ENCODE measurements around the gene MIEF1. TPM values are rescaled to one million over a fixed set of nuclear protein-coding genes. Genes with fewer than 3 reads are reported as not detected.

MIEF1 gene
- total and polyA plus RNA-seq, 2 of the 8 experiments (the other 6 are each of a cell fraction or from before 2014, with no cell fraction given) = 16.8 to 32.7 TPM

DNA sequence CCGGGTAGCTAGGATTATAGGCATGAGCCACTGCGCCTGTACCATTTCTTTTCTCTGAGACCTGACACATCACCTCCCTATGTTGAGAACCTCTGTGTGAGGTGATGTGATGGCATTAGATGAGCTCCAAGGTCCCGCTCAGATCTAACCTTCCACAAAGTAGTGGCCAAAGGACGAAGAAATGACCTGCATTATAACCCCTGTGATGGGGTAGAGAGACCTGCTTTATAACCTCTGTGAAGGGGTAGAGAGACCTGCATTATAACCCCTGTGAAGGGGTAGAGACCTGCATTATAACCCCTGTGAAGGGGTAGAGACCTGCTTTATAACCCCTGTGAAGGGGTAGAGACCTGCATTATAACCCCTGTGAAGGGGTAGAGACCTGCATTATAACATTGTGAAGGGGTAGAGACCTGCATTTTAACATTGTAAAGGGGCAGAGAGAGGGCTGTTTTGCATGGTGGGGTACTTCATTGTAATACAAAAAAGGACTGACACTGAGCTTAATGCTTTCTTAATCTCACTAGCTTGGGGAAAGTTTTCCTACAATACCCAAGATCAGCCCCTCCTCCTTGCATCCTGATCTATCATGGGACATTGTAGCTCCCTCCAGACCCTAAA lies 8.5 kb downstream of the MIEF1 start (continued):
- peak; percentile 94 for TF ChIP-seq EGR1 (IDR thresholded peaks at IDR 0.05; ENCODE audit: borderline replicate concordance, low read depth, low read length)
- no peak for TF ChIP-seq MAFK (IDR thresholded peaks at IDR 0.05; ENCODE audit: low read depth, low read length)
- TF ChIP-seq YY1 (IDR thresholded peaks at IDR 0.05; ENCODE audit: low read depth, low read length) = no peak
- TF ChIP-seq SP1 (IDR thresholded peaks at IDR 0.05; ENCODE audit: low read depth, low read length) = peak; percentile 89
- TF ChIP-seq KDM1A (IDR thresholded peaks at IDR 0.05; ENCODE audit: borderline replicate concordance, low read length) = peak; percentile 71; the same call in 1 of the 2 replicates
- TF ChIP-seq, protein P1, sequence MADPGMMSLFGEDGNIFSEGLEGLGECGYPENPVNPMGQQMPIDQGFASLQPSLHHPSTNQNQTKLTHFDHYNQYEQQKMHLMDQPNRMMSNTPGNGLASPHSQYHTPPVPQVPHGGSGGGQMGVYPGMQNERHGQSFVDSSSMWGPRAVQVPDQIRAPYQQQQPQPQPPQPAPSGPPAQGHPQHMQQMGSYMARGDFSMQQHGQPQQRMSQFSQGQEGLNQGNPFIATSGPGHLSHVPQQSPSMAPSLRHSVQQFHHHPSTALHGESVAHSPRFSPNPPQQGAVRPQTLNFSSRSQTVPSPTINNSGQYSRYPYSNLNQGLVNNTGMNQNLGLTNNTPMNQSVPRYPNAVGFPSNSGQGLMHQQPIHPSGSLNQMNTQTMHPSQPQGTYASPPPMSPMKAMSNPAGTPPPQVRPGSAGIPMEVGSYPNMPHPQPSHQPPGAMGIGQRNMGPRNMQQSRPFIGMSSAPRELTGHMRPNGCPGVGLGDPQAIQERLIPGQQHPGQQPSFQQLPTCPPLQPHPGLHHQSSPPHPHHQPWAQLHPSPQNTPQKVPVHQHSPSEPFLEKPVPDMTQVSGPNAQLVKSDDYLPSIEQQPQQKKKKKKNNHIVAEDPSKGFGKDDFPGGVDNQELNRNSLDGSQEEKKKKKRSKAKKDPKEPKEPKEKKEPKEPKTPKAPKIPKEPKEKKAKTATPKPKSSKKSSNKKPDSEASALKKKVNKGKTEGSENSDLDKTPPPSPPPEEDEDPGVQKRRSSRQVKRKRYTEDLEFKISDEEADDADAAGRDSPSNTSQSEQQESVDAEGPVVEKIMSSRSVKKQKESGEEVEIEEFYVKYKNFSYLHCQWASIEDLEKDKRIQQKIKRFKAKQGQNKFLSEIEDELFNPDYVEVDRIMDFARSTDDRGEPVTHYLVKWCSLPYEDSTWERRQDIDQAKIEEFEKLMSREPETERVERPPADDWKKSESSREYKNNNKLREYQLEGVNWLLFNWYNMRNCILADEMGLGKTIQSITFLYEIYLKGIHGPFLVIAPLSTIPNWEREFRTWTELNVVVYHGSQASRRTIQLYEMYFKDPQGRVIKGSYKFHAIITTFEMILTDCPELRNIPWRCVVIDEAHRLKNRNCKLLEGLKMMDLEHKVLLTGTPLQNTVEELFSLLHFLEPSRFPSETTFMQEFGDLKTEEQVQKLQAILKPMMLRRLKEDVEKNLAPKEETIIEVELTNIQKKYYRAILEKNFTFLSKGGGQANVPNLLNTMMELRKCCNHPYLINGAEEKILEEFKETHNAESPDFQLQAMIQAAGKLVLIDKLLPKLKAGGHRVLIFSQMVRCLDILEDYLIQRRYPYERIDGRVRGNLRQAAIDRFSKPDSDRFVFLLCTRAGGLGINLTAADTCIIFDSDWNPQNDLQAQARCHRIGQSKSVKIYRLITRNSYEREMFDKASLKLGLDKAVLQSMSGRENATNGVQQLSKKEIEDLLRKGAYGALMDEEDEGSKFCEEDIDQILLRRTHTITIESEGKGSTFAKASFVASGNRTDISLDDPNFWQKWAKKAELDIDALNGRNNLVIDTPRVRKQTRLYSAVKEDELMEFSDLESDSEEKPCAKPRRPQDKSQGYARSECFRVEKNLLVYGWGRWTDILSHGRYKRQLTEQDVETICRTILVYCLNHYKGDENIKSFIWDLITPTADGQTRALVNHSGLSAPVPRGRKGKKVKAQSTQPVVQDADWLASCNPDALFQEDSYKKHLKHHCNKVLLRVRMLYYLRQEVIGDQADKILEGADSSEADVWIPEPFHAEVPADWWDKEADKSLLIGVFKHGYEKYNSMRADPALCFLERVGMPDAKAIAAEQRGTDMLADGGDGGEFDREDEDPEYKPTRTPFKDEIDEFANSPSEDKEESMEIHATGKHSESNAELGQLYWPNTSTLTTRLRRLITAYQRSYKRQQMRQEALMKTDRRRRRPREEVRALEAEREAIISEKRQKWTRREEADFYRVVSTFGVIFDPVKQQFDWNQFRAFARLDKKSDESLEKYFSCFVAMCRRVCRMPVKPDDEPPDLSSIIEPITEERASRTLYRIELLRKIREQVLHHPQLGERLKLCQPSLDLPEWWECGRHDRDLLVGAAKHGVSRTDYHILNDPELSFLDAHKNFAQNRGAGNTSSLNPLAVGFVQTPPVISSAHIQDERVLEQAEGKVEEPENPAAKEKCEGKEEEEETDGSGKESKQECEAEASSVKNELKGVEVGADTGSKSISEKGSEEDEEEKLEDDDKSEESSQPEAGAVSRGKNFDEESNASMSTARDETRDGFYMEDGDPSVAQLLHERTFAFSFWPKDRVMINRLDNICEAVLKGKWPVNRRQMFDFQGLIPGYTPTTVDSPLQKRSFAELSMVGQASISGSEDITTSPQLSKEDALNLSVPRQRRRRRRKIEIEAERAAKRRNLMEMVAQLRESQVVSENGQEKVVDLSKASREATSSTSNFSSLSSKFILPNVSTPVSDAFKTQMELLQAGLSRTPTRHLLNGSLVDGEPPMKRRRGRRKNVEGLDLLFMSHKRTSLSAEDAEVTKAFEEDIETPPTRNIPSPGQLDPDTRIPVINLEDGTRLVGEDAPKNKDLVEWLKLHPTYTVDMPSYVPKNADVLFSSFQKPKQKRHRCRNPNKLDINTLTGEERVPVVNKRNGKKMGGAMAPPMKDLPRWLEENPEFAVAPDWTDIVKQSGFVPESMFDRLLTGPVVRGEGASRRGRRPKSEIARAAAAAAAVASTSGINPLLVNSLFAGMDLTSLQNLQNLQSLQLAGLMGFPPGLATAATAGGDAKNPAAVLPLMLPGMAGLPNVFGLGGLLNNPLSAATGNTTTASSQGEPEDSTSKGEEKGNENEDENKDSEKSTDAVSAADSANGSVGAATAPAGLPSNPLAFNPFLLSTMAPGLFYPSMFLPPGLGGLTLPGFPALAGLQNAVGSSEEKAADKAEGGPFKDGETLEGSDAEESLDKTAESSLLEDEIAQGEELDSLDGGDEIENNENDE (IDR thresholded peaks at IDR 0.05; ENCODE audit: insufficient replicate concordance, low read length) = peak; percentile 67
- TF ChIP-seq, protein P2, sequence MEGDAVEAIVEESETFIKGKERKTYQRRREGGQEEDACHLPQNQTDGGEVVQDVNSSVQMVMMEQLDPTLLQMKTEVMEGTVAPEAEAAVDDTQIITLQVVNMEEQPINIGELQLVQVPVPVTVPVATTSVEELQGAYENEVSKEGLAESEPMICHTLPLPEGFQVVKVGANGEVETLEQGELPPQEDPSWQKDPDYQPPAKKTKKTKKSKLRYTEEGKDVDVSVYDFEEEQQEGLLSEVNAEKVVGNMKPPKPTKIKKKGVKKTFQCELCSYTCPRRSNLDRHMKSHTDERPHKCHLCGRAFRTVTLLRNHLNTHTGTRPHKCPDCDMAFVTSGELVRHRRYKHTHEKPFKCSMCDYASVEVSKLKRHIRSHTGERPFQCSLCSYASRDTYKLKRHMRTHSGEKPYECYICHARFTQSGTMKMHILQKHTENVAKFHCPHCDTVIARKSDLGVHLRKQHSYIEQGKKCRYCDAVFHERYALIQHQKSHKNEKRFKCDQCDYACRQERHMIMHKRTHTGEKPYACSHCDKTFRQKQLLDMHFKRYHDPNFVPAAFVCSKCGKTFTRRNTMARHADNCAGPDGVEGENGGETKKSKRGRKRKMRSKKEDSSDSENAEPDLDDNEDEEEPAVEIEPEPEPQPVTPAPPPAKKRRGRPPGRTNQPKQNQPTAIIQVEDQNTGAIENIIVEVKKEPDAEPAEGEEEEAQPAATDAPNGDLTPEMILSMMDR (IDR thresholded peaks at IDR 0.05; ENCODE audit: control extremely low read depth in 1 of 3, insufficient read depth in 1 of 3, low read depth in 1 of 3, low read length in 3 of 3) = no peak
